ENCODE measurements around the gene TADA2A.

GRCh38 chr17:37519251-37519985 lies 112.7 kb downstream of the TADA2A start:
- TF ChIP-seq CTCF (conservative IDR thresholded peaks at IDR 0.05; ENCODE audit: low read length) (no peak), EZH2phosphoT487 (IDR thresholded peaks at IDR 0.05; ENCODE audit: borderline replicate concordance) (no peak)

Data from Loucy (cell line).